Calu3 (cell line): Measurements from ENCODE around the gene DPH7. TPM values are rescaled to one million over a fixed set of nuclear protein-coding genes. Genes with fewer than 3 reads are reported as not detected.

Source experiments
- BruUV-seq: library from RNA; stranded (reverse); fragments of 400-500 nt; replicated peaks from 2 replicates; lab custom pipeline; 2021; lab: Mats Ljungman, UMichigan
- CTCF ChIA-PET: fragments of 300-600 bp; sonication (Branson Sonifier 250); formaldehyde crosslinking; loops from one replicate; lab custom pipeline; 2022; ENCODE audit warnings: antibody characterized with exemption; lab: Charles Lee
- DNase-seq: peaks from one replicate; pipeline ENCODE4 v3.0.0; 2022
- H3K27ac Mint-ChIP-seq: one replicate; pipeline ENCODE4 v1.8.0; 2022; ENCODE audit warnings: mixed read lengths; ENCODE audit not compliant: unreplicated experiment
- H3K27me3 Mint-ChIP-seq: one replicate; pipeline ENCODE4 v1.8.0; 2022; ENCODE audit warnings: mixed read lengths; ENCODE audit not compliant: unreplicated experiment
- H3K36me3 Mint-ChIP-seq: one replicate; pipeline ENCODE4 v1.8.0; 2022; ENCODE audit warnings: mild to moderate bottlenecking, moderate library complexity, mixed read lengths; ENCODE audit not compliant: insufficient read depth, unreplicated experiment
- H3K4me1 Mint-ChIP-seq: one replicate; pipeline ENCODE4 v1.8.0; 2022; ENCODE audit warnings: mild to moderate bottlenecking, low read depth, mixed read lengths; ENCODE audit not compliant: unreplicated experiment
- H3K4me3 Mint-ChIP-seq: one replicate; pipeline ENCODE4 v1.8.0; 2022; ENCODE audit warnings: mild to moderate bottlenecking, low read depth, moderate library complexity, mixed read lengths; ENCODE audit not compliant: unreplicated experiment
- H3K9me3 Mint-ChIP-seq: one replicate; pipeline ENCODE4 v1.8.0; 2022; ENCODE audit warnings: low read depth, mixed read lengths; ENCODE audit not compliant: unreplicated experiment
- intact Hi-C: fragments of 100-400 bp; cut with micrococcal nuclease; formaldehyde crosslinking; loops from one replicate; pipeline ENCODE4 v1.10.0; 2022; ENCODE audit not compliant: unreplicated experiment
- total RNA-seq: library from RNA; stranded (reverse); gene quantifications from 2 replicates; pipeline ENCODE4 v1.2.3, GENCODE V29; 2022
- TF ChIP-seq, protein P1 (sequence below): fragments of 200-600 bp; IDR thresholded peaks from one replicate; pipeline ENCODE4 v1.8.0; 2022; ENCODE audit warnings: antibody characterized with exemption; ENCODE audit not compliant: unreplicated experiment

DPH7 gene
- total RNA-seq, 1 experiment from 2014 or later: 30.2 TPM

- no peaks in the 10 kb centered on the region for H3K9me3 Mint-ChIP-seq
- no peaks in the 10 kb centered on the region for H3K27me3 Mint-ChIP-seq
- intact Hi-C loops: no loop called here
- TSS peak; percentile 52 for BruUV-seq
- TF ChIP-seq, protein P1, sequence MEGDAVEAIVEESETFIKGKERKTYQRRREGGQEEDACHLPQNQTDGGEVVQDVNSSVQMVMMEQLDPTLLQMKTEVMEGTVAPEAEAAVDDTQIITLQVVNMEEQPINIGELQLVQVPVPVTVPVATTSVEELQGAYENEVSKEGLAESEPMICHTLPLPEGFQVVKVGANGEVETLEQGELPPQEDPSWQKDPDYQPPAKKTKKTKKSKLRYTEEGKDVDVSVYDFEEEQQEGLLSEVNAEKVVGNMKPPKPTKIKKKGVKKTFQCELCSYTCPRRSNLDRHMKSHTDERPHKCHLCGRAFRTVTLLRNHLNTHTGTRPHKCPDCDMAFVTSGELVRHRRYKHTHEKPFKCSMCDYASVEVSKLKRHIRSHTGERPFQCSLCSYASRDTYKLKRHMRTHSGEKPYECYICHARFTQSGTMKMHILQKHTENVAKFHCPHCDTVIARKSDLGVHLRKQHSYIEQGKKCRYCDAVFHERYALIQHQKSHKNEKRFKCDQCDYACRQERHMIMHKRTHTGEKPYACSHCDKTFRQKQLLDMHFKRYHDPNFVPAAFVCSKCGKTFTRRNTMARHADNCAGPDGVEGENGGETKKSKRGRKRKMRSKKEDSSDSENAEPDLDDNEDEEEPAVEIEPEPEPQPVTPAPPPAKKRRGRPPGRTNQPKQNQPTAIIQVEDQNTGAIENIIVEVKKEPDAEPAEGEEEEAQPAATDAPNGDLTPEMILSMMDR: no peak
- H3K36me3 Mint-ChIP-seq: peaks cover 38% of the 10 kb centered on the region
- peak overlapping the region; percentile 70 for H3K4me3 Mint-ChIP-seq
- peaks cover 7% of the 10 kb centered on the region for H3K4me1 Mint-ChIP-seq
- no peak for DNase-seq
- CTCF ChIA-PET: interaction anchor here (0.9 to 1.1 kb wide), 2 partner anchors 11 to 54 kb away, joined by 3 read pairs; no protein-coding TSS in a partner anchor
- no peak overlapping the region for H3K27ac Mint-ChIP-seq
These were observed 10.2 kb upstream of the DPH7 start for GRCh38 chr9:137588891-137589290.

DNA sequence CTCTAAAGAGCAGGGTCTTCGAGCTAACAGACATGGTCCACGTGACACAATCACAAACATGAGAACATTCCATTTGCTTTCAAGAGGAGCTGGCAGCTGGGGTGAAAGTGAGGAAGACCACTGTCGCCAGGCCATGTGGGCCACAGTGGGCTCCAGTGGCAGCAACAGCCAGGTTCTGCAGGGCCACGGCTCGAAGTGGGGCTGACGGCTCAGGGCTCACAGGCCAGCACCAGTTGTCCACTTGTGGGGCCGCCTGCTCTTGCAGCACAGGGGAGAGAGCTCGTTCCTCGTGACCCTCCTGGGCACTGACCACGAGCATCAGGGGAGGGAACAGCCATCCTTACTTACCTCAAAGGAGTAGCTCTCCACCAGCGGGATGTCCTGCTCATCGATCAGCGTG, 9.6 kb upstream of the DPH7 start:
- TF ChIP-seq, protein P1: no peak
- Mint-ChIP-seq H3K4me1 (peaks cover 7% of the 10 kb centered on the region), H3K36me3 (peaks cover 40% of the 10 kb centered on the region), H3K9me3 (no peaks in the 10 kb centered on the region), H3K27ac (no peak overlapping the region), H3K4me3 (peak overlapping the region; percentile 10), H3K27me3 (no peaks in the 10 kb centered on the region)
- CTCF ChIA-PET: interaction anchor here (0.9 to 1.1 kb wide), 2 partner anchors 10 to 53 kb away, joined by 3 read pairs; no protein-coding TSS in a partner anchor
- intact Hi-C loops: no loop called here
- no TSS peak for BruUV-seq
- no peak for DNase-seq

- Mint-ChIP-seq H3K27me3 (no peaks in the 10 kb centered on the region), H3K36me3 (peaks cover 42% of the 10 kb centered on the region), H3K4me1 (peaks cover 7% of the 10 kb centered on the region), H3K9me3 (no peaks in the 10 kb centered on the region), H3K27ac (no peak overlapping the region), H3K4me3 (no peak overlapping the region)
- DNase-seq: no peak
- intact Hi-C loops: no loop called here
- TF ChIP-seq, protein P1: no peak
- CTCF ChIA-PET: no interaction called here
- no TSS peak for BruUV-seq
These were observed 8.1 kb upstream of the DPH7 start for GRCh38 chr9:137586854-137587253.

DNA sequence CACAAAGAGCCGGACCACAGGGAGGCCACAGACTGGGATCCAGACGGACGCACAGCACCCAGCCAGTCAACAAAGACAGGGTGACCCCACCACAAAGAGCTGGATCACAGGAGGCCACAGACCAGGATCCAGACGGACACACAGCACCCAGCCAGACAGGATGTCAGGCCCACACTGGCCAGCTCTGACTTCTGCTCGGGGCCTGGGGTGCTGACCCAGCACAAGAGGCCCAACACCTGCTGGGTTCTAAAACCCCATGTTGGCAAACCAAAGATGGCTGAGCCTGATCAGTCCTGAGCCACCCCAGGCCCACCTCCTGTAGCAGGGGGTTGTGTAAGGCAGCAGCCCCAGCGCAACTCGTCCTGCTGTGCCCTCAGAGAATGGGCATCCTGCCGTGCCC, 5.2 kb upstream of the DPH7 start:
- intact Hi-C loops: no loop called here
- Mint-ChIP-seq H3K4me1 (peaks cover 7% of the 10 kb centered on the region), H3K4me3 (no peak overlapping the region), H3K36me3 (peaks cover 33% of the 10 kb centered on the region), H3K27ac (no peak overlapping the region), H3K9me3 (no peaks in the 10 kb centered on the region), H3K27me3 (no peaks in the 10 kb centered on the region)
- BruUV-seq: no TSS peak
- TF ChIP-seq, protein P1: no peak
- DNase-seq: no peak
- CTCF ChIA-PET: no interaction called here
